Skeletal muscle satellite cell (primary cell): Measurements from ENCODE around the gene PDHX. TPM values are rescaled to one million over a fixed set of nuclear protein-coding genes. Genes with fewer than 3 reads are reported as not detected.

ENCODE experiments used
- H3K27me3 ChIP-seq: 2 replicates; pipeline ENCODE4 v1.7.0; 2013; ENCODE audit warnings: low read length; ENCODE audit not compliant: control insufficient read depth, insufficient read depth
- H3K36me3 ChIP-seq: 2 replicates; pipeline ENCODE4 v1.7.0; 2013; ENCODE audit warnings: mild to moderate bottlenecking, control low read depth, low read length; ENCODE audit not compliant: insufficient read depth
- H3K4me1 ChIP-seq: 2 replicates; pipeline ENCODE4 v1.7.0; 2013; ENCODE audit warnings: low read length; ENCODE audit not compliant: control insufficient read depth, insufficient read depth
- H3K4me2 ChIP-seq: 2 replicates; pipeline ENCODE4 v1.7.0; 2013; ENCODE audit warnings: mild to moderate bottlenecking, low read length
- H3K4me3 ChIP-seq: 2 replicates; pipeline ENCODE4 v1.7.0; 2013; ENCODE audit warnings: low read length
- H3K9ac ChIP-seq: 2 replicates; pipeline ENCODE4 v1.7.0; 2013; ENCODE audit warnings: mild to moderate bottlenecking, low read depth, low read length, moderate library complexity
- H3K9me3 ChIP-seq: replicated peaks from 2 replicates; pipeline ENCODE4 v1.7.0; 2013; ENCODE audit warnings: mild to moderate bottlenecking, control low read depth, low read length
- total RNA-seq: library from RNA; depleted of rRNA; stranded (reverse); fragments of >200 nt; gene quantifications from 2 replicates; pipeline ENCODE4 v1.2.3, GENCODE V29; 2012; rRNA removed

The PDHX gene
- 25.9 and 27.3 TPM in 2 replicates for total RNA-seq

DNA sequence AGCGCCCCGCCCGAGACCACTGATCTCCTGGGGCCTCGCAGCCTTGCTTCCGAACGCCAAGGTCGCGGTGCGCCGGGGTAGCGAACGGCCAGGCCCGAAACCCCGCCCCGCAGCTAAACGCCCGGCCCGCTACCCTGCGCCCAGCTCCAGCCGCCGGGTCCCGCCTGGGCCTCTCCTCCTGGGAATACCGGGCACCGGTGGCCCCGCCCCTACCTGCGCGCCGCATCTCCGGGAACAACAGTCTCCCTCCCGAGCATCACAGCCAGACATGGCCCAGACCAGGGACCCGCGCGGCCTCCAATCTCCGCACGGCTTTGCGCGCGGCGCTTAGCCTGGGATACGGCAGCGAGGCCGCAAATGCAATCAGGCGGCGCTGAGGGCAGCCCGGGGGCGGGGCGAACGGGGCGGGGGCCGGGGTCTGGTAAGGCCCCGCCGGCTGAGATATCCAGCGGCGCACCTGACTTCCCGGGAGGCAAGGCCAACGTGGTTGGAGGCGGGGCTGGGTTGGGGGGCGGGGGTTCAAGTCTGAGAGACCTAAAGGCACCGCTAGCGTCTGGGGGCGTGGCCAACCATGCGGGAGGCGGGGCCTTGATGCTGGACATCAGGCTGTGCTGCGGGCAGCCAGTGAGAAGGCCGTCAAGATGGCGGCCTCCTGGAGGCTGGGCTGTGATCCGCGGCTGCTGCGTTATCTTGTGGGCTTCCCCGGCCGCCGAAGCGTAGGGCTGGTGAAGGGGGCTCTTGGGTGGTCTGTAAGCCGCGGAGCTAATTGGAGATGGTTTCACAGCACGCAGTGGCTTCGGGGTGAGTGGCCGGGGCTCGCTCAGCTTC, at the start of gene PDHX, which contains the start of gene APIP:
Gene PDHX, plus strand, starts transcription at position 604 of the 828 bp plus-strand sequence. Its CDS starts 38 bp downstream, at position 642.
Gene APIP, minus strand, starts transcription at position 365 of the 828 bp plus-strand sequence. Its CDS starts 95 bp downstream, at position 270.
- H3K27me3 ChIP-seq: no peaks in the 10 kb centered on the region
- peaks cover 3% of the 10 kb centered on the region for H3K36me3 ChIP-seq
- peak within 1 kb of the TSS; percentile 96 for H3K9ac ChIP-seq
- H3K4me3 ChIP-seq: peak within 1 kb of the TSS; percentile 93
- H3K9me3 ChIP-seq: no peaks in the 10 kb centered on the region
- H3K4me1 ChIP-seq: peaks cover 16% of the 10 kb centered on the region
- H3K4me2 ChIP-seq: peak within 1 kb of the TSS; percentile 90

DNA sequence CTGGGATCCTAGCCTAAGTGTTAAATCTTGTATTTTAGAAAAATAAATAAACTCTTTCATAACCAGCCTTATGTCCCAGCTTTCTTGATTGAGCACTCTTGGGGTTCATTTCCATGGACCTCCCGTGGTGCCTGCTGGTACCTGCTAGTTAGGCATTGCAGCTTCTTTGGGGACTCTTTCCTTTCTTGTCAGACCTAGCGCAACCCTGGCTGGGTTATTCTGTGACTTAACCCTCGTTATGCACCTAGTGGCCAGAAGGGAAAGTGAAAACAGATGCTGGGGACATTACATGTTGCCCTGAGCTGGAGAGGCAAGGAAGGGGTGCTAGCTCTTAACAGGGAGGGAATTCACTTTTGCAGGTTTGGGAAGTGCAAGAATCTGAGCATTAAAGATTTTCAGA, 47.0 kb upstream of the PDHX start:
- H3K9ac ChIP-seq: no peak overlapping the region
- peaks cover 12% of the 10 kb centered on the region for H3K27me3 ChIP-seq
- H3K4me3 ChIP-seq: no peak overlapping the region
- no peaks in the 10 kb centered on the region for H3K4me1 ChIP-seq
- no peaks in the 10 kb centered on the region for H3K9me3 ChIP-seq
- H3K36me3 ChIP-seq: no peaks in the 10 kb centered on the region
- H3K4me2 ChIP-seq: no peak overlapping the region

DNA sequence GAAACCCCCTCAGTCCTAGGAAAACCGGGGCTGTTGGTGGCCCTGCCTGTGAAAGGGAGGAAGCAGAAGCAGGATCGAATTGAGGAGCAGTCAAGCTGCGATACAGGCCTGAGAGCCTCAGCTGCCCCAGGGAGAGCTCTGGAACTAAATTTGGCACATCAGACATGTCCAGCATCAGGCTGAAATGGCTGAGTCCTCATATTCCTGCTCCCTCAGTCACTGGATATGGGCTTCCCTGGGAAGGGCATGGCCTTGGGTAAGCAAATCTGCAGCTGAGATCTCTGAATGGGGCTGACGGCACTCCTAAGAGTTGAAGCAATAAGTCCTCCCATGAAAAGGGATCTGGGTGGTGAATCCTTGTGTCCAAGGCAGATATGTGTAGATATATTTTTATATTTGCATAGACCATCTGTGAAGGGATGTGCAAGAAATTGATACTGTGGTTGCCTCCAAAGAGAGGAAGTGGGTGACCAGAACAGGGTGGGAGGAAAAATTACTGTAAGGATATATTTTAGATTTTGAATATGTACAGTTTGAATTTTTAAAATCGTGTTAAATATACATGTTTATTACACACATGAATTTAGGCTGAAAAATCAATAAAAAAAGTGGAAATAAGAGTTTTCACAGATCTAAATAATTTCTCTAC, 45.7 kb upstream of the PDHX start:
- H3K9me3 ChIP-seq: no peaks in the 10 kb centered on the region
- no peaks in the 10 kb centered on the region for H3K27me3 ChIP-seq
- no peak overlapping the region for H3K9ac ChIP-seq
- H3K4me2 ChIP-seq: no peak overlapping the region
- no peak overlapping the region for H3K4me3 ChIP-seq
- H3K36me3 ChIP-seq: no peaks in the 10 kb centered on the region
- H3K4me1 ChIP-seq: no peaks in the 10 kb centered on the region

GRCh38 chr11:34874202-34874601, 42.2 kb upstream of the PDHX start:
- H3K36me3 ChIP-seq: no peaks in the 10 kb centered on the region
- no peaks in the 10 kb centered on the region for H3K9me3 ChIP-seq
- no peaks in the 10 kb centered on the region for H3K4me1 ChIP-seq
- H3K4me3 ChIP-seq: no peak overlapping the region
- H3K4me2 ChIP-seq: no peak overlapping the region
- no peak overlapping the region for H3K9ac ChIP-seq
- H3K27me3 ChIP-seq: no peaks in the 10 kb centered on the region

GRCh38 chr11:34877375-34877975, 38.9 kb upstream of the PDHX start:
- no peaks in the 10 kb centered on the region for H3K9me3 ChIP-seq
- H3K9ac ChIP-seq: no peak overlapping the region
- H3K27me3 ChIP-seq: no peaks in the 10 kb centered on the region
- no peaks in the 10 kb centered on the region for H3K36me3 ChIP-seq
- no peak overlapping the region for H3K4me2 ChIP-seq
- H3K4me3 ChIP-seq: no peak overlapping the region
- no peaks in the 10 kb centered on the region for H3K4me1 ChIP-seq

DNA sequence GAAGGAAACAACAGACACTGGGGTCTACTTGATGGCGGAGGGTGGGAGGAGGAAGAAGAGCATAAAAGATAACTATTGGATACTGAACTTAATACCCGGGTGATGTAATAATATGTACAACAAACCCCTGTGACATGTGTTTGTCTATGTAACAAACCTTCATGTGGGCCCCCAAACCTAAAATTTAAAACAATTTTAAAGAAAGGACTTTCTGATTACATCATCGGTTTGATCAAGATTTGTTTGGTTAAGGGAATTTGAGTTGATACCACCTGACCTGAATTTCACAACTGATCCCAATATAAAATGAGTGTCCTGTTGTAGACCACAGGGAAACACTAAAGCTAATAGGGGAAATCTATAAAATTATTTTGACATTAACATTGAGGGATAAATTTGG, 34.5 kb upstream of the PDHX start:
- Histone ChIP-seq H3K4me1 (no peaks in the 10 kb centered on the region), H3K27me3 (no peaks in the 10 kb centered on the region), H3K9me3 (no peaks in the 10 kb centered on the region), H3K4me3 (no peak overlapping the region), H3K36me3 (peaks cover 3% of the 10 kb centered on the region), H3K9ac (no peak overlapping the region), H3K4me2 (no peak overlapping the region)

GRCh38 chr11:34886609-34887008, 29.8 kb upstream of the PDHX start:
- H3K4me1 ChIP-seq: no peaks in the 10 kb centered on the region
- H3K27me3 ChIP-seq: no peaks in the 10 kb centered on the region
- H3K4me3 ChIP-seq: no peak overlapping the region
- no peak overlapping the region for H3K4me2 ChIP-seq
- no peak overlapping the region for H3K9ac ChIP-seq
- peaks cover 12% of the 10 kb centered on the region for H3K36me3 ChIP-seq
- no peaks in the 10 kb centered on the region for H3K9me3 ChIP-seq

DNA sequence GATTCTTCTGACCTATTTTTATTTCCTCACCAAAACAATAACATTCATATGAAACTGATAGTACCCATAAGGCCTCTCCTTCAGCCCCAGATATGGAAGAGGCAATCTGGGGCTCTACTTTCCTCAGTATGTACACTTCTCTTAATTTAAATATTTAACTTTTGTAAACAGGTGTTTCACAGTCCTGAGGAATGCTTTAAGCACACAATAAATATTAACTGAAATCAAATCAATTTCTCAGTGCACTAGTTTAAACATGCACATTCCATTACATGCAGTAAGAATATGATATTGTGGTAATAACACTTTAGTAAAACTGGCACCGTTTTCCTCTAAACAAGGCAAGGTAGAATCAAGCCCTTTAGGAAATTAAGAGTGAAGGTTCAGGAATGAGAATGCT, 29.2 kb upstream of the PDHX start:
- no peak overlapping the region for H3K4me2 ChIP-seq
- H3K27me3 ChIP-seq: no peaks in the 10 kb centered on the region
- no peak overlapping the region for H3K4me3 ChIP-seq
- H3K9ac ChIP-seq: no peak overlapping the region
- H3K36me3 ChIP-seq: peaks cover 12% of the 10 kb centered on the region
- H3K9me3 ChIP-seq: no peaks in the 10 kb centered on the region
- no peaks in the 10 kb centered on the region for H3K4me1 ChIP-seq

DNA sequence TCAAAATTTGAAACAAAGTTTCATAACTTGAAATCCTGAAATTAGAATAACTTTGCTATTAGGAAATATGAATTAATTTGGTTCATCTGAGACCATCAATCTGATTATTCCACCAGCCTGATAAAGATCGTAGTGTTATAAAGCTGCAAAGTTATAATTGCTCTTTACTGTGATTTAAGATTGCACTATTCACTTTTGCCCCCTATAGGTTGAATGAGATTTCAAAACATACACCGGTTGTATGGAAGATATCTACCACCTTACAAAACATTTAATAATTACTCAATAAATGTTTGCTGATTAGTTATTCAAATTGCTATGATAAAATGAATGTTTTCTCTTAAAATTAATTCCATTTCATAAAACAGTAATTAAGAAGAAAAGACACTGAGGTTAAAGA, 26.3 kb upstream of the PDHX start:
- peaks cover 8% of the 10 kb centered on the region for H3K36me3 ChIP-seq
- H3K4me3 ChIP-seq: no peak overlapping the region
- no peak overlapping the region for H3K4me2 ChIP-seq
- H3K9me3 ChIP-seq: no peaks in the 10 kb centered on the region
- H3K9ac ChIP-seq: no peak overlapping the region
- no peaks in the 10 kb centered on the region for H3K4me1 ChIP-seq
- no peaks in the 10 kb centered on the region for H3K27me3 ChIP-seq

GRCh38 chr11:34890812-34891211, 25.6 kb upstream of the PDHX start:
- no peaks in the 10 kb centered on the region for H3K4me1 ChIP-seq
- H3K4me3 ChIP-seq: no peak overlapping the region
- H3K9ac ChIP-seq: no peak overlapping the region
- no peak overlapping the region for H3K4me2 ChIP-seq
- no peaks in the 10 kb centered on the region for H3K27me3 ChIP-seq
- H3K36me3 ChIP-seq: peaks cover 8% of the 10 kb centered on the region
- H3K9me3 ChIP-seq: no peaks in the 10 kb centered on the region

- Histone ChIP-seq H3K4me1 (no peaks in the 10 kb centered on the region), H3K9me3 (no peaks in the 10 kb centered on the region), H3K9ac (no peak overlapping the region), H3K36me3 (peaks cover 8% of the 10 kb centered on the region), H3K27me3 (no peaks in the 10 kb centered on the region), H3K4me2 (no peak overlapping the region), H3K4me3 (no peak overlapping the region)
Observed at GRCh38 chr11:34891611-34892010, 24.8 kb upstream of the PDHX start.
